ENCODE data around the gene SLK. TPM values are rescaled to one million over a fixed set of nuclear protein-coding genes. Genes with fewer than 3 reads are reported as not detected.

SLK gene
- total and polyA plus RNA-seq, 10 donors: 5.6 to 47.4 (median 32.8) TPM

- Histone ChIP-seq H3K4me1 (peaks cover 0 to 13% (median 0%) of the 10 kb centered on the region in 6 donors), H3K27ac (no peak overlapping the region), H3K27me3 (replicated peaks in 1 of 7) (no peaks in the 10 kb centered on the region), H3K9me3 (no peaks in the 10 kb centered on the region), H3K36me3 (peaks cover 0 to 8% (median 0%) of the 10 kb centered on the region in 6 donors), H3K4me3 (no peak overlapping the region)
- DNase-seq: no peak
- WGBS, 5 donors: 91 to 97% (median 93%) methylated on average over 8 of the region's 8 CpGs
- intact Hi-C loops (cut with DNase I; ENCODE audit: low total_unique reads): no loop called here
- TF ChIP-seq POLR2A (IDR thresholded peaks at IDR 0.05) (no peak), POLR2AphosphoS5 (IDR thresholded peaks at IDR 0.05) (no peak)
- TF ChIP-seq, protein P1, sequence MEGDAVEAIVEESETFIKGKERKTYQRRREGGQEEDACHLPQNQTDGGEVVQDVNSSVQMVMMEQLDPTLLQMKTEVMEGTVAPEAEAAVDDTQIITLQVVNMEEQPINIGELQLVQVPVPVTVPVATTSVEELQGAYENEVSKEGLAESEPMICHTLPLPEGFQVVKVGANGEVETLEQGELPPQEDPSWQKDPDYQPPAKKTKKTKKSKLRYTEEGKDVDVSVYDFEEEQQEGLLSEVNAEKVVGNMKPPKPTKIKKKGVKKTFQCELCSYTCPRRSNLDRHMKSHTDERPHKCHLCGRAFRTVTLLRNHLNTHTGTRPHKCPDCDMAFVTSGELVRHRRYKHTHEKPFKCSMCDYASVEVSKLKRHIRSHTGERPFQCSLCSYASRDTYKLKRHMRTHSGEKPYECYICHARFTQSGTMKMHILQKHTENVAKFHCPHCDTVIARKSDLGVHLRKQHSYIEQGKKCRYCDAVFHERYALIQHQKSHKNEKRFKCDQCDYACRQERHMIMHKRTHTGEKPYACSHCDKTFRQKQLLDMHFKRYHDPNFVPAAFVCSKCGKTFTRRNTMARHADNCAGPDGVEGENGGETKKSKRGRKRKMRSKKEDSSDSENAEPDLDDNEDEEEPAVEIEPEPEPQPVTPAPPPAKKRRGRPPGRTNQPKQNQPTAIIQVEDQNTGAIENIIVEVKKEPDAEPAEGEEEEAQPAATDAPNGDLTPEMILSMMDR (IDR thresholded peaks at IDR 0.05 in 8 of 11, conservative IDR thresholded peaks at IDR 0.05 in 3 of 11): no peak
These were observed 71.6 kb downstream of the SLK start for GRCh38 chr10:104038537-104038936.

DNA sequence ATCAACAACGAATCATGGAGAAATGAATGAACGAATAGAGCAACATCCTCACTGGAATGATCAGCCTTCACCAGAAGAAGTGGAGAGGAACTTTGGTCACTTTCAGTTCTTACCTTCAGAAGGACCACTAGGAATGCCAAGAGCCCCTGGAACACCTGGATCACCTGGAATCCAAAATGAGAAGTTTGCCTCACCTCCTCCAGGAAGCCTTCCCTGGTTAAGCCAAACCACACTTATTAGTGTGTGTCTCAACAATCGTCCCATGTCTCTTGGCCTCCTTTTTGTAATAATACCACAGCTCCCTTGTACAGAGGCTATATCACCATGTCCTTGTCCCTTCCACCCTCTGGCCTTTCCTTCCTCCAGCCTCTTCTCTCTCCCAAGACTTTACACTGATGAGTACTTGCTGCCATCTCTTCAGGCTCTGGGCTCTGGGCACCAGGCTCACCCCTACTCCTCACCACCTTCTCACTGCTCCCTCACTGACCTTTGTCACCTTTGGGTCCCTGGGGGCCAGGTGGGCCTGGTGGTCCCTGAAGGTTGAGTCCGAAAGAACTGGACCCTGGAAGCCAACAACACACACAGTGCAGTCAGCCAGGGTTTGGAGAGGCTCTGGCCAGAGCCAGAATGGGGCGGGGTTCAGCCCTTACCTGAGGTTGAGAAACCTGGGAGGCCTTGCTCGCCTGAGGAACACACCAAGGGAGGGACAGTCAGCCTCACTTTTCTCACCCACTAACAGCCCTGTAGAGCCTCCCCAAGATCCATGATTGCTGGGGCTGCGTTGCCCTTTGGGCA is 72.2 kb downstream of the SLK start:
- no peaks in the 10 kb centered on the region for H3K27me3 ChIP-seq (replicated peaks in 1 of 7)
- no peak overlapping the region for H3K27ac ChIP-seq
- H3K4me1 ChIP-seq: peaks cover 0 to 11% (median 0%) of the 10 kb centered on the region in 6 donors
- H3K4me3 ChIP-seq: no peak overlapping the region
- peaks cover 0 to 2% (median 0%) of the 10 kb centered on the region in 6 donors for H3K36me3 ChIP-seq
- DNase-seq: no peak
- TF ChIP-seq POLR2AphosphoS5 (IDR thresholded peaks at IDR 0.05): no peak
- no peak for TF ChIP-seq POLR2A (IDR thresholded peaks at IDR 0.05)
- TF ChIP-seq, protein P1 (IDR thresholded peaks at IDR 0.05 in 8 of 11, conservative IDR thresholded peaks at IDR 0.05 in 3 of 11): no peak
- intact Hi-C loops (cut with DNase I; ENCODE audit: low total_unique reads): no loop called here
- WGBS, 5 donors: 83 to 93% (median 89%) methylated on average over 5 to 7 of the region's 7 CpGs
- no peaks in the 10 kb centered on the region for H3K9me3 ChIP-seq

DNA sequence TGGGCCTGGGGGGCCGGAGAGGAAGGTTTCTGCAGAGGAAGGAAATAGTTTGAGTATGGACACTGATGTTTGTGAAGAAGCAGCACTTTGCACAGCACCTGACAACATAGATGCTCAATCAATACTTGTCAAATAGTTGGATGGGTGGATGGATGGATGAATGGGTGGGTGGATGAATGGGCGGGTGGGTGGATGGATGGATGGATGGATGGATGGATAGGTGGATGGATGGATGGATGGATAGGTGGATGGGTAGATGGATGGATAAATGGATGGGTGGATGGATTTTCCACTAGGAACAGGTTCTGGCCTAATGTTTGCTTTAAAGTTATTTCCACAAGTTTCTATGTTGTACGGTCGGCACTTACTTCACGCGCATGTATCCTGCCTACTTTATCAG is 73.4 kb downstream of the SLK start:
- Histone ChIP-seq H3K9me3 (no peaks in the 10 kb centered on the region), H3K4me1 (peaks cover 0 to 4% (median 0%) of the 10 kb centered on the region in 6 donors), H3K27me3 (replicated peaks in 1 of 7) (no peaks in the 10 kb centered on the region), H3K36me3 (no peaks in the 10 kb centered on the region), H3K4me3 (no peak overlapping the region), H3K27ac (no peak overlapping the region)
- WGBS, 5 donors: 71 to 83% (median 78%) methylated on average over 6 of the region's 6 CpGs
- TF ChIP-seq POLR2A (IDR thresholded peaks at IDR 0.05) (no peak), POLR2AphosphoS5 (IDR thresholded peaks at IDR 0.05) (no peak)
- TF ChIP-seq, protein P1 (IDR thresholded peaks at IDR 0.05 in 8 of 11, conservative IDR thresholded peaks at IDR 0.05 in 3 of 11): no peak
- DNase-seq: no peak
- intact Hi-C loops (cut with DNase I; ENCODE audit: low total_unique reads): no loop called here
